PC-9 (cell line): Measurements from ENCODE around the gene PEX7.

Experiments
- EZH2 ChIP-seq: fragments of 200-600 bp; sonication (generic); IDR thresholded peaks from 2 replicates; pipeline ENCODE4 v1.8.0; 2017; ENCODE audit warnings: antibody characterized with exemption, low read depth
- TF ChIP-seq, protein P1 (sequence below): fragments of 200-600 bp; sonication (generic); conservative IDR thresholded peaks from 2 replicates; pipeline ENCODE4 v1.6.1; 2017; ENCODE audit warnings: mixed run types, antibody characterized with exemption, mild to moderate bottlenecking, moderate library complexity

DNA sequence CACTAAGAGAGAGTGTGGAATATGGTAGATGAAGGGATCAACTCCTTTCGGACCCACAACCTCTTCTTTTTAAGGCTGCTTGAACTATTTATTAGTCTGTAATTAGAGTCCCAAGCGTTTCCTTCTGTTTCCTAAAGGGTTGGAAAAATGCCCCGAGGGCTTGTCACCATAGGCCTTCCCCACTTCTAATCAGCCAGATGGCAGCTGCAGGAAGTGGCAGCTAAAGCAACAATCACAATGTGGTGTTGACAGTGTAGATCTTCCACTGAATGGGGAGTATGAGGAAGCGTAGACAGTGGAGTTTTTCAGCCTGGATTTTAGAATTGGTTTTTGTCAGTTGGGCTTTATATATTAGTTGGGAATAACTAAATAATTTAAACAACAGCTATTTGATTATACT lies 140.3 kb downstream of the PEX7 start:
- TF ChIP-seq, protein P1, sequence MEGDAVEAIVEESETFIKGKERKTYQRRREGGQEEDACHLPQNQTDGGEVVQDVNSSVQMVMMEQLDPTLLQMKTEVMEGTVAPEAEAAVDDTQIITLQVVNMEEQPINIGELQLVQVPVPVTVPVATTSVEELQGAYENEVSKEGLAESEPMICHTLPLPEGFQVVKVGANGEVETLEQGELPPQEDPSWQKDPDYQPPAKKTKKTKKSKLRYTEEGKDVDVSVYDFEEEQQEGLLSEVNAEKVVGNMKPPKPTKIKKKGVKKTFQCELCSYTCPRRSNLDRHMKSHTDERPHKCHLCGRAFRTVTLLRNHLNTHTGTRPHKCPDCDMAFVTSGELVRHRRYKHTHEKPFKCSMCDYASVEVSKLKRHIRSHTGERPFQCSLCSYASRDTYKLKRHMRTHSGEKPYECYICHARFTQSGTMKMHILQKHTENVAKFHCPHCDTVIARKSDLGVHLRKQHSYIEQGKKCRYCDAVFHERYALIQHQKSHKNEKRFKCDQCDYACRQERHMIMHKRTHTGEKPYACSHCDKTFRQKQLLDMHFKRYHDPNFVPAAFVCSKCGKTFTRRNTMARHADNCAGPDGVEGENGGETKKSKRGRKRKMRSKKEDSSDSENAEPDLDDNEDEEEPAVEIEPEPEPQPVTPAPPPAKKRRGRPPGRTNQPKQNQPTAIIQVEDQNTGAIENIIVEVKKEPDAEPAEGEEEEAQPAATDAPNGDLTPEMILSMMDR: no peak
- TF ChIP-seq EZH2: no peak
